ENCODE measurements around the gene SV2C.
A peak's percentile ranks its signal among the peaks of the same experiment; 100 is the strongest.
"Not testable (repeated sequence)": the region's sequence is repeated elsewhere in the genome, so short reads cannot be mapped to it uniquely, and the experiment has no call there.

Gene SV2C

GRCh38 chr5:76333571-76333970 is 250.4 kb downstream of the SV2C start:
- TF ChIP-seq CTCF (conservative IDR thresholded peaks at IDR 0.05; ENCODE audit: low read depth, low read length), result no peak
- no peak overlapping the region for H3K4me3 ChIP-seq (ENCODE audit: low read depth, low read length)
- no peak for DNase-seq (ENCODE audit: low read depth)

- H3K4me3 ChIP-seq (ENCODE audit: low read depth, low read length), result no peak overlapping the region
- no peak for DNase-seq (ENCODE audit: low read depth)
- no peak for TF ChIP-seq CTCF (conservative IDR thresholded peaks at IDR 0.05; ENCODE audit: low read depth, low read length)
These were observed 251.4 kb downstream of the SV2C start for GRCh38 chr5:76334574-76334973.

- H3K4me3 ChIP-seq (ENCODE audit: low read depth, low read length); DNase-seq (ENCODE audit: low read depth): not testable (repeated sequence)
These were observed 252.3 kb downstream of the SV2C start for GRCh38 chr5:76335451-76335850.

- H3K4me3 ChIP-seq (ENCODE audit: low read depth, low read length); DNase-seq (ENCODE audit: low read depth): not testable (repeated sequence)
These were observed 253.1 kb downstream of the SV2C start for GRCh38 chr5:76336253-76336809.

- peak; percentile 86 for DNase-seq (ENCODE audit: low read depth)
- H3K4me3 ChIP-seq (ENCODE audit: low read depth, low read length), result no peak overlapping the region
- peak; percentile 75 for TF ChIP-seq CTCF (conservative IDR thresholded peaks at IDR 0.05; ENCODE audit: low read depth, low read length)
These were observed 254.8 kb downstream of the SV2C start for GRCh38 chr5:76337953-76338451.

- no peak for TF ChIP-seq CTCF (conservative IDR thresholded peaks at IDR 0.05; ENCODE audit: low read depth, low read length)
- DNase-seq (ENCODE audit: low read depth), result no peak
- no peak overlapping the region for H3K4me3 ChIP-seq (ENCODE audit: low read depth, low read length)
These were observed 256.7 kb downstream of the SV2C start for GRCh38 chr5:76339919-76340318.

- no peak for TF ChIP-seq CTCF (conservative IDR thresholded peaks at IDR 0.05; ENCODE audit: low read depth, low read length)
- DNase-seq (ENCODE audit: low read depth), result peak; percentile 10
- H3K4me3 ChIP-seq (ENCODE audit: low read depth, low read length), result no peak overlapping the region
These were observed 258.6 kb downstream of the SV2C start for GRCh38 chr5:76341651-76342334.

GRCh38 chr5:76342474-76342873 is 259.3 kb downstream of the SV2C start:
- TF ChIP-seq CTCF (conservative IDR thresholded peaks at IDR 0.05; ENCODE audit: low read depth, low read length), result no peak
- no peak for DNase-seq (ENCODE audit: low read depth)
- H3K4me3 ChIP-seq (ENCODE audit: low read depth, low read length), result no peak overlapping the region

Data from choroid plexus epithelial cell (primary cell).